ENCODE measurements around the gene NCAPG2.
"Not testable (repeated sequence)": the region's sequence is repeated elsewhere in the genome, so short reads cannot be mapped to it uniquely, and the experiment has no call there.

The NCAPG2 gene

GRCh38 chr7:158706710-158707590, 2.3 kb upstream of the NCAPG2 start:
- no peak for DNase-seq (ENCODE audit: low read depth)

- no peak for DNase-seq (ENCODE audit: low read depth)
These were observed 1.7 kb upstream of the NCAPG2 start for GRCh38 chr7:158706273-158706704.

GRCh38 chr7:158705234-158705850, 738 bp upstream of the NCAPG2 start:
- DNase-seq (ENCODE audit: low read depth): no peak

- not testable (repeated sequence) for DNase-seq (ENCODE audit: low read depth)
These were observed 703 bp downstream of the NCAPG2 start for GRCh38 chr7:158703679-158704523.

- no peak for DNase-seq (ENCODE audit: low read depth)
These were observed 1.7 kb downstream of the NCAPG2 start for GRCh38 chr7:158702944-158703343.

- no peak for DNase-seq (ENCODE audit: low read depth)
These were observed 2.4 kb downstream of the NCAPG2 start for GRCh38 chr7:158702196-158702595.

GRCh38 chr7:158700008-158700407, 4.6 kb downstream of the NCAPG2 start:
- DNase-seq (ENCODE audit: low read depth): no peak

GRCh38 chr7:158699341-158699740, 5.3 kb downstream of the NCAPG2 start:
- DNase-seq (ENCODE audit: low read depth): no peak

- no peak for DNase-seq (ENCODE audit: low read depth)
These were observed 5.9 kb downstream of the NCAPG2 start for GRCh38 chr7:158698657-158699195.

- DNase-seq (ENCODE audit: low read depth): not testable (repeated sequence)
These were observed 7.0 kb downstream of the NCAPG2 start for GRCh38 chr7:158697597-158697996.

- DNase-seq (ENCODE audit: low read depth): peak; percentile 30
These were observed 8.7 kb downstream of the NCAPG2 start for GRCh38 chr7:158695726-158696452.

GRCh38 chr7:158695056-158695455, 9.5 kb downstream of the NCAPG2 start:
- DNase-seq (ENCODE audit: low read depth): no peak

GRCh38 chr7:158694650-158695049, 10.0 kb downstream of the NCAPG2 start:
- no peak for DNase-seq (ENCODE audit: low read depth)

- no peak for DNase-seq (ENCODE audit: low read depth)
These were observed 15.1 kb downstream of the NCAPG2 start for GRCh38 chr7:158689488-158689887.

- no peak for DNase-seq (ENCODE audit: low read depth)
These were observed 17.2 kb downstream of the NCAPG2 start for GRCh38 chr7:158687406-158687805.

- no peak for DNase-seq (ENCODE audit: low read depth)
These were observed 18.9 kb downstream of the NCAPG2 start for GRCh38 chr7:158685693-158686092.

GRCh38 chr7:158684329-158684728, 20.3 kb downstream of the NCAPG2 start:
- DNase-seq (ENCODE audit: low read depth): no peak

- no peak for DNase-seq (ENCODE audit: low read depth)
These were observed 21.1 kb downstream of the NCAPG2 start for GRCh38 chr7:158683541-158683940.

- DNase-seq (ENCODE audit: low read depth): no peak
These were observed 22.1 kb downstream of the NCAPG2 start for GRCh38 chr7:158682456-158682855.

GRCh38 chr7:158680754-158681153, 23.9 kb downstream of the NCAPG2 start:
- no peak for DNase-seq (ENCODE audit: low read depth)

GRCh38 chr7:158676906-158677305, 27.7 kb downstream of the NCAPG2 start:
- no peak for DNase-seq (ENCODE audit: low read depth)

All from T-helper 22 cell (primary cell).